MM.1S (cell line): Measurements from ENCODE around the gene FADS3.

Source experiments
- DNase-seq: peaks from one replicate; pipeline ENCODE4 v3.0.0-alpha.2; 2015
- H2AFZ ChIP-seq: fragments of 300-600 bp; sonication (generic); 2 replicates; pipeline ENCODE4 v1.6.0; 2016; ENCODE audit warnings: antibody characterized with exemption, low read length
- H3F3A ChIP-seq: fragments of 300-600 bp; sonication (generic); 2 replicates; pipeline ENCODE4 v1.6.1; 2016; ENCODE audit warnings: mild to moderate bottlenecking, antibody characterized with exemption, low read length, moderate library complexity, mixed read lengths; ENCODE audit not compliant: insufficient read depth
- H3K27ac ChIP-seq: fragments of 300-600 bp; sonication (generic); 2 replicates; pipeline ENCODE4 v1.5.1; 2016; ENCODE audit warnings: mild to moderate bottlenecking, low read length
- H3K27me3 ChIP-seq: fragments of 300-600 bp; sonication (generic); replicated peaks from 2 replicates; pipeline ENCODE4 v1.6.0; 2016; ENCODE audit warnings: low read length; ENCODE audit not compliant: insufficient read depth
- H3K36me3 ChIP-seq: fragments of 300-600 bp; sonication (generic); replicated peaks from 2 replicates; pipeline ENCODE4 v1.6.1; 2016; ENCODE audit warnings: mild to moderate bottlenecking, low read length, mixed read lengths; ENCODE audit not compliant: insufficient read depth
- H3K4me1 ChIP-seq: fragments of 300-600 bp; sonication (generic); 2 replicates; pipeline ENCODE4 v1.6.1; 2016; ENCODE audit warnings: low read length, mixed read lengths
- H3K4me2 ChIP-seq: fragments of 300-600 bp; sonication (generic); 2 replicates; pipeline ENCODE4 v1.6.0; 2016; ENCODE audit warnings: low read depth, low read length
- H3K4me3 ChIP-seq: fragments of 300-600 bp; sonication (generic); 2 replicates; pipeline ENCODE4 v1.5.1; 2016; ENCODE audit warnings: low read length, mixed read lengths
- H3K79me2 ChIP-seq: fragments of 300-600 bp; sonication (generic); 2 replicates; pipeline ENCODE4 v1.6.1; 2016; ENCODE audit warnings: mixed run types, low read length, mixed read lengths
- H3K9ac ChIP-seq: fragments of 300-600 bp; sonication (generic); 2 replicates; pipeline ENCODE4 v1.6.1; 2016; ENCODE audit warnings: low read length, mixed read lengths
- H3K9me2 ChIP-seq: fragments of 300-600 bp; sonication (generic); replicated peaks from 2 replicates; pipeline ENCODE4 v1.6.1; 2016; ENCODE audit warnings: mild to moderate bottlenecking, low read length, mixed read lengths; ENCODE audit not compliant: insufficient read depth
- H3K9me3 ChIP-seq: fragments of 300-600 bp; sonication (generic); replicated peaks from 2 replicates; pipeline ENCODE4 v1.6.1; 2016; ENCODE audit warnings: mild to moderate bottlenecking, low read length, mixed read lengths; ENCODE audit not compliant: insufficient read depth
- H4K20me1 ChIP-seq: fragments of 300-600 bp; sonication (generic); 2 replicates; pipeline ENCODE4 v1.6.1; 2016; ENCODE audit warnings: mild to moderate bottlenecking, low read length, moderate library complexity, mixed read lengths; ENCODE audit not compliant: insufficient read depth
- CTCF ChIP-seq: fragments of 300-600 bp; sonication (generic); IDR thresholded peaks from 2 replicates; pipeline ENCODE4 v1.5.1; 2016; ENCODE audit warnings: antibody characterized with exemption, low read length, mixed read lengths
- EZH2 ChIP-seq: fragments of 300-600 bp; sonication (generic); optimal IDR thresholded peaks from 2 replicates; pipeline ENCODE3; 2017; ENCODE audit warnings: low read depth, mild to moderate bottlenecking, antibody characterized with exemption, low read length, mixed read lengths
- EZH2phosphoT487 ChIP-seq: fragments of 300-600 bp; sonication (generic); IDR thresholded peaks from 2 replicates; pipeline ENCODE4 v1.6.1; 2018; ENCODE audit warnings: antibody characterized with exemption, low read length

The FADS3 gene

GRCh38 chr11:61866231-61866957, 25.0 kb downstream of the FADS3 start:
- no peak overlapping the region for H3K9ac ChIP-seq

DNA sequence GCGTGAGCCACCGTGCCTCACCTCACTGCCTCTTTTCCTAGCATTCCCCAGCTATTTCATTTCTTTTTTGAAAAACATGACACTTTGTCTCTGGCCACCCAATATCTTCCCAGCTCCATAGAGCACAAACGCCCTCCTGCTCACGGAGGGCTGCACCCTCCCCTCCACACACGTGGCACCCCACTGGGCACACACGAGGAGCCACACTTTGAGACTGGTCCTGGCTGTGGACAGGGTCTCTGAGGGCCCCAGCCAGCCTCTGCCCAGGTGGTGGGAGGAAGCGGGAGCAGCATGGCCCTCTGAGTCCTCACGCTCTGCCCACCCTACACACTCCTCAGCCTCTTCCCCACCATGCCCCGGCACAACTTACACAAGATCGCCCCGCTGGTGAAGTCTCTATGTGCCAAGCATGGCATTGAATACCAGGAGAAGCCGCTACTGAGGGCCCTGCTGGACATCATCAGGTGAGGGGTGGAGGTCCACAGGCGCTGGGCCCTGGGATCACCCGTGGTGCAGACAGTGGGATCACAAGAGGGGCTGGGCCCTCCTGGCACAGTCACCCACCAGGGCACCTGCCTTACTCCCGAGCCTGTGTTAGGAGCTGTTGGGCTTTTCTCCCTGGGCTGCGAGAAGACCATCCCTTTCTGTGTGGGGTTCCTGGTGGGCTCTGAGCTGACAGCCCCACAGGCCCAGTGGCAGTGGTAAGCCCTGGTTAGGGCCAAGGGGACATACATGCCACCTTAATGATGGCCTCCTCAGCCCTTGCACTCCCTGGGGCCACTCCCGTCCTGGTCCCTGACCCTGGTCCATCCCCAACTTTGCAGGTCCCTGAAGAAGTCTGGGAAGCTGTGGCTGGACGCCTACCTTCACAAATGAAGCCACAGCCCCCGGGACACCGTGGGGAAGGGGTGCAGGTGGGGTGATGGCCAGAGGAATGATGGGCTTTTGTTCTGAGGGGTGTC, 26.2 kb downstream of the FADS3 start:
- H3K4me2 ChIP-seq: no peak overlapping the region
- no peak overlapping the region for H2AFZ ChIP-seq

More at GRCh38 chr11:61866231-61866957, 25.0 kb downstream of the FADS3 start:
- TF ChIP-seq EZH2 (no peak), CTCF (no peak), EZH2phosphoT487 (no peak)
- no peaks in the 10 kb centered on the region for H3K4me1 ChIP-seq
- H3F3A ChIP-seq: no peaks in the 10 kb centered on the region
- H3K9me3 ChIP-seq: no peaks in the 10 kb centered on the region
- H3K4me3 ChIP-seq: no peak overlapping the region
- DNase-seq: no peak
- H3K27ac ChIP-seq: no peak overlapping the region
- H3K4me2 ChIP-seq: no peak overlapping the region
- H3K9me2 ChIP-seq: no peaks in the 10 kb centered on the region
- no peaks in the 10 kb centered on the region for H4K20me1 ChIP-seq
- peaks cover 55% of the 10 kb centered on the region for H3K27me3 ChIP-seq
- no peaks in the 10 kb centered on the region for H3K36me3 ChIP-seq
- H3K79me2 ChIP-seq: no peaks in the 10 kb centered on the region
- no peak overlapping the region for H2AFZ ChIP-seq

DNA sequence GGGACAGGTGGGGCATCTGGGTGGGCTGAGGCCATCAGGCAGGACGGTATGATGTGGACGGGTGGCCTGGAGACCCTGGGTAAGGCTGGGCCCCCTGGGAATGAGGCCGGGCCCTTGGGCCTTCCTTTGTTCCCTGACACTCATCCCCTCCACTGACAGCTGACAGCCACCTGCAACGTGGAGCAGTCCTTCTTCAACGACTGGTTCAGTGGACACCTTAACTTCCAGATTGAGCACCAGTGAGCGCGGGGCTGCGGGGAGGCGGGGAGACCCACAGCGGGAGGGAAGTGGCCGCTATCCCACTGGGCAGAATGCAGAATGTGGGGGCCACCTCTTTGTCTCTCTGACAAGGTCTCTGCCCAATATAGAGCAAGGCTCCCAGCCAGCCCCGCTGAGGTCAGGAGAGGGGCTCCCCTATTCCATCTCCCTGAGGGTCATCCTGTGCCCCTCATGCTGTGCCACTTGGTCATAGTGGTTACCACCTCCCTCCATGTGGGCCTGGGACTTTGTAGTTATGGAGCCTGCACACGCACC, 27.7 kb downstream of the FADS3 start:
- no peak overlapping the region for H3K9ac ChIP-seq
- no peak overlapping the region for H3K4me3 ChIP-seq
- H2AFZ ChIP-seq: no peak overlapping the region
- peaks cover 27% of the 10 kb centered on the region for H3K27me3 ChIP-seq
- no peak for TF ChIP-seq EZH2
- TF ChIP-seq EZH2phosphoT487: no peak
- DNase-seq: no peak
- H3K4me1 ChIP-seq: no peaks in the 10 kb centered on the region
- no peak overlapping the region for H3K27ac ChIP-seq
- no peaks in the 10 kb centered on the region for H3K36me3 ChIP-seq
- H3K4me2 ChIP-seq: no peak overlapping the region
- no peaks in the 10 kb centered on the region for H3K79me2 ChIP-seq
- H3K9me2 ChIP-seq: no peaks in the 10 kb centered on the region
- H3F3A ChIP-seq: no peaks in the 10 kb centered on the region
- H4K20me1 ChIP-seq: no peaks in the 10 kb centered on the region
- no peaks in the 10 kb centered on the region for H3K9me3 ChIP-seq

More for the DNA sequence above, 26.2 kb downstream of the FADS3 start:
- Histone ChIP-seq H3K4me1 (no peaks in the 10 kb centered on the region), H3K36me3 (no peaks in the 10 kb centered on the region), H3K27ac (no peak overlapping the region), H3K4me3 (no peak overlapping the region), H4K20me1 (no peaks in the 10 kb centered on the region), H3F3A (no peaks in the 10 kb centered on the region), H3K9me3 (no peaks in the 10 kb centered on the region), H3K9ac (no peak overlapping the region), H3K9me2 (no peaks in the 10 kb centered on the region), H3K79me2 (no peaks in the 10 kb centered on the region), H3K27me3 (peaks cover 42% of the 10 kb centered on the region)
- TF ChIP-seq EZH2phosphoT487 (no peak), EZH2 (no peak), CTCF (no peak)
- no peak for DNase-seq
